HCT116 (cell line): ENCODE data around the gene SPTBN1. TPM values are rescaled to one million over a fixed set of nuclear protein-coding genes. Genes with fewer than 3 reads are reported as not detected.

Source experiments
- ATAC-seq: fragments of 200-7000 bp; cut with Tn5 transposase; 2 replicates; pipeline ENCODE4 v1.9.1; 2020; ENCODE audit warnings: mild to moderate bottlenecking, moderate library complexity
- BruUV-seq: library from RNA; stranded (reverse); fragments of 400-500 nt; replicated peaks from 2 replicates; lab custom pipeline; 2021; lab: Mats Ljungman, UMichigan
- CTCF ChIA-PET: fragments of 300-600 bp; sonication (Branson Sonifier 250); formaldehyde crosslinking; loops from one replicate; lab custom pipeline; 2021; ENCODE audit warnings: antibody characterized with exemption; lab: Charles Lee
- POLR2A ChIA-PET: fragments of 300-600, 350-600 bp; sonication (Branson Sonifier 250); formaldehyde crosslinking; loops from one replicate; lab custom pipeline; 2021; ENCODE audit warnings: antibody characterized with exemption; lab: Charles Lee
- RAD21 ChIA-PET, 2 experiments: fragments of 300-600 bp; sonication (Branson Sonifier 250); formaldehyde crosslinking; loops; one replicate each; lab custom pipeline; 2023; ENCODE audit warnings: low total read pairs in 2 of 2; ENCODE audit not compliant: uncharacterized antibody in 2 of 2, unreplicated experiment in 2 of 2, low non-redundant PET in 1 of 2; lab: Charles Lee
- DNase-seq: peaks from one replicate; pipeline ENCODE4 v3.0.0-alpha.2; 2010; ENCODE audit warnings: low read depth, low spot score
- H2AFZ ChIP-seq: fragments of 200-600 bp; shearing (Covaris generic), sonication (generic); 2 replicates; pipeline ENCODE4 v1.6.1; 2017; ENCODE audit warnings: low read depth, mixed run types, mixed read lengths, antibody characterized with exemption, low read length; ENCODE audit not compliant: poor library complexity, severe bottlenecking
- H3K27ac ChIP-seq: 2 replicates; pipeline ENCODE4 v1.5.1; 2012; ENCODE audit warnings: low read depth, low read length
- H3K27me3 ChIP-seq: fragments of 200-600 bp; sonication (generic); 2 replicates; pipeline ENCODE4 v1.6.1; 2016; ENCODE audit warnings: mixed run types, low read length, mixed read lengths; ENCODE audit not compliant: insufficient read depth
- H3K36me3 ChIP-seq, 2 experiments: fragments of 200-500 bp in 1 of 2; fragments of 200-600 bp in 1 of 2; sonication (Bioruptor generic) in 1 of 2; sonication (generic) in 1 of 2; 2 replicates each; pipeline versions ENCODE4 v1.5.1 to v1.6.1; 2014 to 2016; ENCODE audit warnings: low read length in 2 of 2, inconsistent platforms in 1 of 2, mixed read lengths in 1 of 2, mixed run types in 1 of 2; ENCODE audit not compliant: insufficient read depth in 2 of 2, control insufficient read depth in 1 of 2
- H3K4me1 ChIP-seq, 2 experiments: fragments of 200-600 bp in 1 of 2; sonication (generic) in 1 of 2; 2 replicates each; pipeline versions ENCODE4 v1.5.1 to v1.6.1; 2012 to 2017; ENCODE audit warnings: low read length in 2 of 2, inconsistent platforms in 1 of 2, mild to moderate bottlenecking in 1 of 2, mixed read lengths in 1 of 2, mixed run types in 1 of 2, moderate library complexity in 1 of 2; ENCODE audit not compliant: insufficient read depth in 2 of 2, control insufficient read depth in 1 of 2
- H3K4me2 ChIP-seq: fragments of 200-600 bp; sonication (generic); 2 replicates; pipeline ENCODE4 v1.6.1; 2017; ENCODE audit warnings: mixed run types, low read length, mixed read lengths
- H3K4me3 ChIP-seq, 2 experiments: fragments of 200-600 bp in 1 of 2; sonication (generic) in 1 of 2; replicated peaks in 1 of 2; 2 replicates each; pipeline ENCODE4 v1.5.1; 2011 to 2016; ENCODE audit warnings: low read length in 2 of 2, control low read depth in 1 of 2, low read depth in 1 of 2, mild to moderate bottlenecking in 1 of 2, mixed read lengths in 1 of 2, mixed run types in 1 of 2
- H3K79me2 ChIP-seq: fragments of 200-600 bp; sonication (generic); 2 replicates; pipeline ENCODE4 v1.6.1; 2017; ENCODE audit warnings: mild to moderate bottlenecking, mixed run types, low read length, moderate library complexity, mixed read lengths; ENCODE audit not compliant: insufficient read depth
- H3K9ac ChIP-seq: fragments of 200-600 bp; sonication (generic); 2 replicates; pipeline ENCODE4 v1.6.1; 2016; ENCODE audit warnings: low read length, mixed read lengths
- H3K9me2 ChIP-seq: fragments of 200-600 bp; sonication (generic), shearing (Covaris generic); 2 replicates; pipeline ENCODE4 v1.6.1; 2017; ENCODE audit warnings: mixed run types, mild to moderate bottlenecking, moderate library complexity; ENCODE audit not compliant: insufficient read depth
- H3K9me3 ChIP-seq, 2 experiments: fragments of 200-500 bp in 1 of 2; fragments of 200-600 bp in 1 of 2; sonication (Bioruptor generic) in 1 of 2; sonication (generic) in 1 of 2; 2 replicates each; pipeline ENCODE4 v1.6.1; 2014 to 2017; ENCODE audit warnings: low read length in 2 of 2, mixed read lengths in 2 of 2, inconsistent platforms in 1 of 2, low read depth in 1 of 2, mild to moderate bottlenecking in 1 of 2, mixed run types in 1 of 2, moderate library complexity in 1 of 2; ENCODE audit not compliant: control insufficient read depth in 1 of 2, insufficient read depth in 1 of 2
- H4K20me1 ChIP-seq: fragments of 200-600 bp; sonication (generic), shearing (Covaris generic); 2 replicates; pipeline ENCODE4 v1.6.1; 2017; ENCODE audit warnings: mixed run types, mild to moderate bottlenecking, moderate library complexity; ENCODE audit not compliant: insufficient read depth
- CEBPB ChIP-seq: IDR thresholded peaks from 2 replicates; pipeline ENCODE4 v1.6.1; 2012; ENCODE audit warnings: low read depth
- EGR1 ChIP-seq: IDR thresholded peaks from 2 replicates; pipeline ENCODE4 v1.6.1; 2012; ENCODE audit warnings: low read depth
- ELF1 ChIP-seq: IDR thresholded peaks from 2 replicates; pipeline ENCODE4 v1.6.1; 2012; ENCODE audit warnings: low read depth, borderline replicate concordance
- EZH2phosphoT487 ChIP-seq: fragments of 200-600 bp; IDR thresholded peaks from 2 replicates; pipeline ENCODE4 v1.6.1; 2018; ENCODE audit warnings: antibody characterized with exemption, borderline replicate concordance
- FOSL1 ChIP-seq: IDR thresholded peaks from 2 replicates; pipeline ENCODE4 v1.6.1; 2012; ENCODE audit warnings: low read depth
- JUND ChIP-seq: IDR thresholded peaks from 2 replicates; pipeline ENCODE4 v1.6.1; 2012
- POLR2A ChIP-seq: IDR thresholded peaks from 2 replicates; pipeline ENCODE4 v1.7.0; 2011; ENCODE audit warnings: borderline replicate concordance; ENCODE audit not compliant: insufficient read depth, insufficient read length; ENCODE audit errors: extremely low read depth
- RAD21 ChIP-seq: IDR thresholded peaks from 2 replicates; pipeline ENCODE4 v1.6.1; 2012; ENCODE audit warnings: low read depth, mild to moderate bottlenecking
- REST ChIP-seq: IDR thresholded peaks from 2 replicates; pipeline ENCODE4 v1.6.1; 2012; ENCODE audit warnings: low read depth
- SIN3A ChIP-seq: IDR thresholded peaks from 2 replicates; pipeline ENCODE4 v1.6.1; 2012; ENCODE audit warnings: low read depth
- SP1 ChIP-seq: IDR thresholded peaks from 2 replicates; pipeline ENCODE4 v1.6.1; 2012; ENCODE audit warnings: low read depth
- SRF ChIP-seq: IDR thresholded peaks from 2 replicates; pipeline ENCODE4 v1.6.1; 2012; ENCODE audit warnings: low read depth
- TCF7L2 ChIP-seq: IDR thresholded peaks from 2 replicates; pipeline ENCODE4 v1.7.0; 2011; ENCODE audit warnings: borderline replicate concordance, inconsistent platforms; ENCODE audit not compliant: insufficient read depth, insufficient read length; ENCODE audit errors: extremely low read depth
- YY1 ChIP-seq: IDR thresholded peaks from 2 replicates; pipeline ENCODE4 v1.6.1; 2011; ENCODE audit warnings: low read length, low read depth, moderate library complexity, mild to moderate bottlenecking; ENCODE audit not compliant: insufficient replicate concordance; ENCODE audit errors: extremely low read depth
- ZBTB33 ChIP-seq: IDR thresholded peaks from 2 replicates; pipeline ENCODE4 v1.6.1; 2011; ENCODE audit warnings: mild to moderate bottlenecking, low read length, moderate library complexity; ENCODE audit not compliant: insufficient replicate concordance; ENCODE audit errors: extremely low read depth
- ZFX ChIP-seq: fragments of 450-650 bp; IDR thresholded peaks from 2 replicates; pipeline ENCODE4 v1.6.1; 2017
- ZNF274 ChIP-seq: fragments of 200-500 bp; sonication (Bioruptor generic); IDR thresholded peaks from 2 replicates; pipeline ENCODE4 v1.6.1; 2014; ENCODE audit warnings: mild to moderate bottlenecking, low read depth, low read length, inconsistent platforms
- intact Hi-C: fragments of 100-400 bp; cut with micrococcal nuclease; formaldehyde crosslinking; loops from 2 replicates; pipeline ENCODE4 v1.10.0; 2022
- total RNA-seq: library from RNA; stranded (reverse); gene quantifications from one replicate; pipeline ENCODE4 v1.2.1, GENCODE V29; 2021; ENCODE audit not compliant: unreplicated experiment

Gene SPTBN1
- total RNA-seq, 1 experiment from 2014 or later: 84.4 TPM

- no peak for ATAC-seq
- TF ChIP-seq ZNF274 (no peak), ELF1 (no peak), YY1 (no peak), JUND (no peak), CEBPB (no peak), FOSL1 (no peak), SIN3A (no peak), POLR2A (no peak), EZH2phosphoT487 (no peak), ZFX (no peak), SRF (no peak)
- TF ChIP-seq, all 23 proteins: peak for 0
- Histone ChIP-seq H3K27ac (no peak overlapping the region), H3K79me2 (peaks cover 57% of the 10 kb centered on the region), H3K4me1 (peaks cover 0 to 15% of the 10 kb centered on the region in 2 experiments; a peak in 2 of 4 replicates), H3K4me3 (no peak overlapping the region), H3K9ac (no peak overlapping the region), H3K4me2 (no peak overlapping the region), H2AFZ (no peak overlapping the region), H3K36me3 (no peaks in the 10 kb centered on the region), H4K20me1 (no peaks in the 10 kb centered on the region), H3K9me2 (no peaks in the 10 kb centered on the region), H3K27me3 (no peaks in the 10 kb centered on the region), H3K9me3 (no peaks in the 10 kb centered on the region)
- RAD21 ChIA-PET: no interaction called here
- DNase-seq: no peak
- intact Hi-C loops: no loop called here
- no TSS peak for BruUV-seq
- CTCF ChIA-PET: no interaction called here
- POLR2A ChIA-PET: no interaction called here
These were observed 5.1 kb downstream of the SPTBN1 start for GRCh38 chr2:54461261-54461660.

- no peaks in the 10 kb centered on the region for H3K4me1 ChIP-seq
- H3K79me2 ChIP-seq: peaks cover 36% of the 10 kb centered on the region
- H3K9ac ChIP-seq: no peak overlapping the region
- CTCF ChIA-PET: no interaction called here
- H4K20me1 ChIP-seq: no peaks in the 10 kb centered on the region
- H2AFZ ChIP-seq: no peak overlapping the region
- H3K4me2 ChIP-seq: no peak overlapping the region
- intact Hi-C loops: no loop called here
- no peaks in the 10 kb centered on the region for H3K9me2 ChIP-seq
- RAD21 ChIA-PET: no interaction called here
- H3K27ac ChIP-seq: no peak overlapping the region
- ATAC-seq (no peak), DNase-seq (no peak)
- H3K4me3 ChIP-seq: no peak overlapping the region
- H3K36me3 ChIP-seq: no peaks in the 10 kb centered on the region
- no TSS peak for BruUV-seq
- no peaks in the 10 kb centered on the region for H3K27me3 ChIP-seq
- H3K9me3 ChIP-seq: no peaks in the 10 kb centered on the region
- POLR2A ChIA-PET: no interaction called here
- TF ChIP-seq JUND (no peak), POLR2A (no peak), RAD21 (no peak), SP1 (no peak), ZNF274 (no peak), FOSL1 (no peak), EZH2phosphoT487 (no peak), YY1 (no peak), TCF7L2 (no peak), REST (no peak), ZBTB33 (no peak), EGR1 (no peak)
These were observed 8.2 kb downstream of the SPTBN1 start for GRCh38 chr2:54464341-54464740.
